Nephron progenitor cell (in vitro differentiated cells): ENCODE data around the gene VSNL1.

ENCODE experiments used
- DNase-seq: peaks from one replicate; pipeline ENCODE4 v3.0.0; 2021
- H3K27ac Mint-ChIP-seq: 2 replicates; pipeline ENCODE4 v1.8.0; 2021; ENCODE audit warnings: mild to moderate bottlenecking, moderate library complexity, mixed read lengths
- H3K27me3 Mint-ChIP-seq: 2 replicates; pipeline ENCODE4 v1.8.0; 2021; ENCODE audit warnings: mild to moderate bottlenecking, low read depth, mixed read lengths; ENCODE audit not compliant: poor library complexity
- H3K36me3 Mint-ChIP-seq: 2 replicates; pipeline ENCODE4 v1.8.0; 2021; ENCODE audit warnings: low read depth, mixed read lengths
- H3K4me1 Mint-ChIP-seq: 2 replicates; pipeline ENCODE4 v1.8.0; 2021; ENCODE audit warnings: mixed read lengths
- H3K4me3 Mint-ChIP-seq: 2 replicates; pipeline ENCODE4 v1.8.0; 2021; ENCODE audit warnings: mild to moderate bottlenecking, moderate library complexity, mixed read lengths
- H3K9me3 Mint-ChIP-seq: 2 replicates; pipeline ENCODE4 v1.8.0; 2021; ENCODE audit warnings: mild to moderate bottlenecking, moderate library complexity, mixed read lengths
- CTCF ChIP-seq: fragments of 200-600 bp; sonication (generic); IDR thresholded peaks from 2 replicates; pipeline ENCODE4 v1.5.0; 2021; ENCODE audit warnings: antibody characterized with exemption

Gene VSNL1

DNA sequence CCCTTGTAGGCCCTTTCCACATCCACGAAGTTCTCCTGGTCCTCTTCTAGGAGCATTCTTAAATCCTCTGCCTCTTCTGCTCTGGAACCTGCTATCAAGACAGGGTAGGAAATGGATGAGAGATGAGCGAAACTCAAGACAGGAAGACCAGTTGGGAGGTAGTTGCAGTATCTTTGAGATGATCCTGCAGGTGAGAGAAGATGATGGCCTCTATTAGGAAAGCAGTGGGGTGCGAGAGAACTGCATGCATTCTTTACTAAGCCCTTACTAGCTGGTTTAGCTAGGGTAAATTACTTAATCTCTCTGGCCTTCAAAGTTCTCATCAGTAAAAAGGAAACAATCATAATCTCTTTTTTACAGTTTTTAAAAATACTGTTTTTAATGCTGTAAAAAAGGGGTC is 47.0 kb downstream of the VSNL1 start:
- Mint-ChIP-seq H3K27ac (no peak overlapping the region), H3K4me1 (peaks cover 7% of the 10 kb centered on the region), H3K27me3 (no peaks in the 10 kb centered on the region), H3K36me3 (no peaks in the 10 kb centered on the region), H3K9me3 (no peaks in the 10 kb centered on the region), H3K4me3 (no peak overlapping the region)
- DNase-seq, result no peak
- TF ChIP-seq CTCF, result no peak

DNA sequence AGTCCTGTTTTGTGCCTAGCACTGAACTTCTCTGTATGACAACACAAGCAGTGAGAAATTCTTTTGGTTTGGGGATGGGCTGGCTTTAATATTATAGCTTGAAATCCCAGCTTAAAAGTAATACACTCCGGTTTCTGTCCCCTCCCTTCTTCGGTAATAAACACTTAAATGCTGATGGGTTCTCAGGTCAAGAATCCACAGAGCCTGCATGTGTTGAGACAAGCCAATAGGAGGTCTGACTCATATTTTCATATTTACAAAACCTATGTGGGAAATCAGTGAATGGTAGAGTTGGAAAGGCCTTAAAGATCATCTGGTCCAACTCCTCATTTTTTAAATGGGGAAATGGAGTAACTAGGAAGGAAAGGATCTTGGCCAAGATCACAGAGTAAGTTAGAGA is 47.5 kb downstream of the VSNL1 start:
- TF ChIP-seq CTCF, result no peak
- Mint-ChIP-seq H3K4me1 (peaks cover 7% of the 10 kb centered on the region), H3K27ac (no peak overlapping the region), H3K4me3 (no peak overlapping the region), H3K27me3 (no peaks in the 10 kb centered on the region), H3K9me3 (no peaks in the 10 kb centered on the region), H3K36me3 (no peaks in the 10 kb centered on the region)
- DNase-seq, result no peak

- H3K36me3 Mint-ChIP-seq, result no peaks in the 10 kb centered on the region
- peaks cover 21% of the 10 kb centered on the region for H3K4me1 Mint-ChIP-seq
- no peak overlapping the region for H3K4me3 Mint-ChIP-seq
- DNase-seq, result no peak
- H3K27me3 Mint-ChIP-seq, result no peaks in the 10 kb centered on the region
- no peak for TF ChIP-seq CTCF
- no peaks in the 10 kb centered on the region for H3K9me3 Mint-ChIP-seq
- no peak overlapping the region for H3K27ac Mint-ChIP-seq
These were observed 49.0 kb downstream of the VSNL1 start for GRCh38 chr2:17589406-17590035.

- Mint-ChIP-seq H3K9me3 (no peaks in the 10 kb centered on the region), H3K4me1 (peaks cover 22% of the 10 kb centered on the region), H3K4me3 (no peak overlapping the region), H3K36me3 (no peaks in the 10 kb centered on the region), H3K27ac (no peak overlapping the region), H3K27me3 (no peaks in the 10 kb centered on the region)
- no peak for TF ChIP-seq CTCF
- DNase-seq, result no peak
These were observed 49.9 kb downstream of the VSNL1 start for GRCh38 chr2:17590342-17590911.

DNA sequence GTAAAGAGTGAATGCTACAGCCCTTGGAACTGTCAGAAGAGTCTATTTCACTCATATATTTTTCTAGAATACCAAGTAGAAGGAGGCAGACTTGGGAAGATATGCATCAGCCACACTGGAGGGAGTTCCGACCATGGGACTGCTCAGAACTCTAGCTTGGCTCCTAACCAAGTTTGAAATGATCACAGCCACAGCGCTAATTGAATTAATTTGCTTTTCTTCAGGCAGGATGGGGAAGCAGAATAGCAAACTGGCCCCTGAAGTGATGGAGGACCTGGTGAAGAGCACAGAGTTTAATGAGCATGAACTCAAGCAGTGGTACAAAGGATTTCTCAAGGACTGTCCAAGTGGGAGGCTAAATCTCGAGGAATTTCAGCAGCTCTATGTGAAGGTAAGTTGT is 51.4 kb downstream of the VSNL1 start:
- Mint-ChIP-seq H3K27ac (no peak overlapping the region), H3K4me1 (peaks cover 22% of the 10 kb centered on the region), H3K36me3 (no peaks in the 10 kb centered on the region), H3K27me3 (peaks cover 2% of the 10 kb centered on the region), H3K9me3 (no peaks in the 10 kb centered on the region), H3K4me3 (no peak overlapping the region)
- TF ChIP-seq CTCF, result no peak
- no peak for DNase-seq

- Mint-ChIP-seq H3K27ac (no peak overlapping the region), H3K4me1 (peaks cover 22% of the 10 kb centered on the region), H3K4me3 (no peak overlapping the region), H3K36me3 (no peaks in the 10 kb centered on the region), H3K27me3 (peaks cover 2% of the 10 kb centered on the region), H3K9me3 (no peaks in the 10 kb centered on the region)
- TF ChIP-seq CTCF, result no peak
- DNase-seq, result no peak
These were observed 52.4 kb downstream of the VSNL1 start for GRCh38 chr2:17592731-17593409.
